ENCODE measurements around the gene RHBDL3.

DNA sequence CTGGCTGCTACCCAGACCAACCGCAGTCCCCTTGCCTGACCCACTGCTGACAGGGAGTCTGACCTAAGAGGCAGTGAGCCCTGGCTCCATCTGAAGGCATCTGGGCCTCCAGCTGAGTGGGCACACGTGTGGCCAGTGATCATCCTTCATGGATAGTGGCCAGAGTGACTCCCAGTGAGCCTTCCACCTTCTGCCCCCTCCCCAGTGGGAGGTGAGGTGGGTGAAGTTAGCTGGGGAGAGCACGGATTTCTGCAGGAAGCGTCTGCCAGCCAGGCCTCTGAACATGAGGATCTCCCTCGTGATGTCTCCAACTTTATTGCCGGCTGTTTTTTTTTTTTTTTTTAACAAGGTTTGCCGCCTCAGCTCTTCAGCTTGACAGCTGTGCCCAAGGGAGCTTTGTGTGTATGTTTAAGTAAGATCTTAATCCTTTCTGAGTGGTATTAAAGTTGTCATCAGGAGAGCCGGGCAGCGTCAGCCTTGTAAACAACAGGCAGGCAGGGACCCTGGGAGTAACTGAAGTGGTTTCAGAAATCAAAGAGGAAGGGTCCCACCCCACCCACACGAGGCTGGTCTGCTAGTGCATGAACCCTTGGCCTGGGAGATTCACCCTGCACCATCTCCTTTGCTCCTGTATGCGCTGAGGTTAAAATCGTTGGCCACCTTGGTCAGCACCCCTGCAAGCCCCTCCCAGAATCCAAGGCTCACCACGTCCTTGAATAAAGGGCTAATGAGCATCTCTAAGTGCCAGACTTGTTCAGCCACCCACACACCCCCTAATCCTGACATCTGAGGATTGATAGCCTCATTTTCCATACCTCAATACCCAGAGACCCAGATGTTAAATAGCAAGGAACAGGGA is 33.3 kb downstream of the RHBDL3 start:
- TF ChIP-seq, protein P1, sequence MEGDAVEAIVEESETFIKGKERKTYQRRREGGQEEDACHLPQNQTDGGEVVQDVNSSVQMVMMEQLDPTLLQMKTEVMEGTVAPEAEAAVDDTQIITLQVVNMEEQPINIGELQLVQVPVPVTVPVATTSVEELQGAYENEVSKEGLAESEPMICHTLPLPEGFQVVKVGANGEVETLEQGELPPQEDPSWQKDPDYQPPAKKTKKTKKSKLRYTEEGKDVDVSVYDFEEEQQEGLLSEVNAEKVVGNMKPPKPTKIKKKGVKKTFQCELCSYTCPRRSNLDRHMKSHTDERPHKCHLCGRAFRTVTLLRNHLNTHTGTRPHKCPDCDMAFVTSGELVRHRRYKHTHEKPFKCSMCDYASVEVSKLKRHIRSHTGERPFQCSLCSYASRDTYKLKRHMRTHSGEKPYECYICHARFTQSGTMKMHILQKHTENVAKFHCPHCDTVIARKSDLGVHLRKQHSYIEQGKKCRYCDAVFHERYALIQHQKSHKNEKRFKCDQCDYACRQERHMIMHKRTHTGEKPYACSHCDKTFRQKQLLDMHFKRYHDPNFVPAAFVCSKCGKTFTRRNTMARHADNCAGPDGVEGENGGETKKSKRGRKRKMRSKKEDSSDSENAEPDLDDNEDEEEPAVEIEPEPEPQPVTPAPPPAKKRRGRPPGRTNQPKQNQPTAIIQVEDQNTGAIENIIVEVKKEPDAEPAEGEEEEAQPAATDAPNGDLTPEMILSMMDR (IDR thresholded peaks at IDR 0.05; ENCODE audit: poor library complexity, severe bottlenecking): no peak
- TF ChIP-seq EZH2 (IDR thresholded peaks at IDR 0.05; ENCODE audit: borderline replicate concordance, insufficient read depth, low read length, poor library complexity, severe bottlenecking): no peak
